Endometrium (tissue), 2 donors: Measurements from ENCODE around the gene ABCB6.
"Not testable (repeated sequence)": the region's sequence is repeated elsewhere in the genome, so short reads cannot be mapped to it uniquely, and the experiment has no call there.

Experiments
- FAIRE-seq: peaks from 2 replicates; lab custom pipeline; 2012; peaks lifted over from hg19 to GRCh38; lab: Jason Lieb, UNC
- donor health status: control.
- donor health status: control.

ABCB6 gene

GRCh38 chr2:219213486-219214071 lies 5.2 kb downstream of the ABCB6 start:
- no peak for FAIRE-seq

DNA sequence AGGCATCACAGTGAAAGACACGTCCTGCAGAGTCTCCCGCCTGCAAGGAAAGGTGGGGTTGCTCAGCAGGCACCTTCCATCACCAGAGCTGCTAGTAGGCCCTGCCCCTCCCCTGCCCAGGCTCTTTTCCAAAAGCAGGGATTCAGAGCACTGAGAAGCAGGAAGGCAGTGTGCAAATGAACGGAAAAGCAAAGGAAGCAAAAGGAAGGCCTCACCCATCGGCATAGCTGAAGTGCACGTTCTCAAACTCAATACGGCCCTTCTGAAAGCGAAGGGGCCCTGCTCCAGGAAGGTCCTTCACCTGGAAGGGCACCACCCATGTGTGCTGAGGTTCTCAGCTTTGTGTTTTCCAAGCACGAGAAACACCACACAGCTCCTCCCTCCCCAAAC lies 5.7 kb downstream of the ABCB6 start:
- no peak for FAIRE-seq

GRCh38 chr2:219210886-219211362 lies 7.8 kb downstream of the ABCB6 start:
- no peak for FAIRE-seq

DNA sequence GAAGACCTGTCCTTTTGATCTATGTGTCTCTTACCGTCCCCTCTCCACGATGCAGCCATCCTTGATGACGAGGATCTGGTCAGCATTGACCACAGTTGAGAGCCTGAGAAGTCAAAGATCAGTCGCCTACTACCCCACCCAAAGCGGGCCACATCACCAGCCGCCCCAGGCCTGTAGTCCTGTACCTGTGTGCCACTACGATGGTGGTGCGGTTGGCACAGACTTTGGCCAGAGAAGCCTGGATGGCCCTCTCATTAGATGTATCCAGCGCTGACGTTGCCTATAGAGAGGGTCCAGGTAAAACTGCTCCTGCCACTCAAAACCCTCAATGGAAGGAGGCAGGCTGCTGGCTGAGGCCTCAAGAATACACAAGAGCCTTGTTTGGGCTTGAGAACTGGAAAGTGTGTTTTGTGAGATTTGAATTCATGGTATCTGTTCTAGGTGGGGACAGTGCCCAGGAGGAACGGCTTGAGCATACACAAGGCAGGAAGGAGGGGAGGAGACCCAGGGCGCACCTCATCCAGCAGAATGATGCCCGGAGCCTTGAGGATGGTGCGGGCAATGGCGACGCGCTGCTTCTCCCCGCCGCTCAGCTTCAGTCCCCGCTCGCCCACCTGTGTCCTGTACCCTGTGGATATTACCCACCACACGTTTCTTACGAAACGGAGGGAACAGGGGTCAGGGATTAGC lies 8.4 kb downstream of the ABCB6 start:
- no peak for FAIRE-seq

DNA sequence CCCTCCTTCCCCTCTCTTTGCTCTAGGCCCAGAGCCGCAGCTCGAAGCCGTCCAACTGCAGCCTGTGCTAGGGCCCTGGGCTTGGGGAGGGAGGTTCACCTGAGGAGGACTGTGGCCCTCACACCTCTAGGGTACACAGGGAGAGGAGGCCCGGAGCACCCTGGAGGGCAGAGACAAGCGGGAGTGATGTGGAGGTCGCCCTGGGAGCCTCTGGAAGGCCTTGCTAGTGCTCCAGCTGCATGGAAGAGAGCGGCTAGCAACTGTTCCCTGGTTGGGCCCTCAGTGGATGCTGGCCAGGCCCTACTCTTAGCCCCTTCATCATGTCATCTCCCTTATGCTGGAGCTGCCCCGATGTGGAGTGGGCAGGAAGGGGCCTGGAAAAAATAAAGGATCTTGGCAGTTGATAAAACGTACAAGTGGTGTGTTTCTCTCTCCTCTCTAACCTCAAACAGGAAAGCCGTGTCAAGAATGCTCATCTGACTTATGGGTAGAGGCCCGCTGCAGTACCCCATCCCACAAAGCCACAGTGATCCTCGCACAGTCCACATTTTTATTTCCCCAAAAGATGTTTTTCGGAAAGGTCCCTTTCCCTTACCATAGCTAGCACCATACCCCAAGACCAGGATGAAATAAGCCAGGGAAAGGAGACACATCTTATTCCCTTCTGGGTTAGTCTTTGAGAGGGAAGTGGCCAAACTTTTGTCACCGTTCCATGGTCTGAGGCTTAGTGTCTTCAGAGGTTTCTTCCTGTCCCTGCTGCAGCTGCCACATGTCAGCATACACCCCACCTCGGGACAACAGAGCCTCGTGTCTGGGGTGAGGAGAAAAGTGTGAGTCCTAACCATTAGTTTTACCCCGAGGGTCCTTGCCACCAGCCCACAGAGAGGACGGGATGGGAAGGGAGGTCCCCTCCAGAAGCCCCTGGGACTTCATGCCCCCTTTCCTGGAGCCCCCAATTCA lies 9.2 kb downstream of the ABCB6 start:
- no peak for FAIRE-seq

DNA sequence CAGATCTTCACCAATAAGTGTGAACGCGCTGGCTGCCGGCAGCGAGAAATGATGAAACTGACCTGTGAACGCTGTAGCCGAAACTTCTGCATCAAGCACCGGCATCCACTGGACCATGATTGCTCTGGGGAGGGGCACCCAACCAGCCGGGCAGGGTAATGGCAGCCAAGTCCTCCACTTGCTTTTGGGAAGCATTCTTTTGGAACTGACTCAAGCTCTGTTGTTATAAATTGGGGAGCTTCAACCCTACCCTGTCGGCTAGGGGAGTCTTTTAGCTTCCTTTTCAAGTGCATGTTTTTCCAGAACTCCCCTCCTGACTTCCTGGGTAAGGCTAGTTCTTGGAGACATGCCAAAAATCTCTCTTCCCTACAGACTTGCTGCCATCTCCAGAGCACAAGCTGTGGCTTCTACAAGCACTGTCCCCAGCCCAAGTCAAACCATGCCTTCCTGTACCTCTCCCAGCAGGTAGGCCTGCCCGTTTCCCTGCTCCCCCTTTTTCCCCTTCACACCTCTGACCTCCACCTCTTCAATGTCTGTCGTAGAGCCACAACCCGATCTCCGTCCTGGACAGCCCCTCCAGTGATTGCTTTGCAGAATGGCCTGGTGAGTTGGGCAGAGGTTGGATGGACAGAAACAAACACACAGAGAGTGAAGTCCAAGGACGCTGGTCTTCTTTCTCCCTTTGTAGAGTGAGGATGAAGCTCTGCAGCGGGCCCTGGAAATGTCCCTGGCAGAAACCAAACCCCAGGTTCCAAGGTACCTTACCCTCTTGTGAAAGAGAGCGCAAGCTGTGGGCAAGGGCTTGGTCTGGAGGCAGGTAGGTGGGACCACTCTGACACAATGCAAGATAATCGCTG lies 10.6 kb downstream of the ABCB6 start:
- no peak for FAIRE-seq

GRCh38 chr2:219207134-219207883 lies 11.4 kb downstream of the ABCB6 start:
- no peak for FAIRE-seq

DNA sequence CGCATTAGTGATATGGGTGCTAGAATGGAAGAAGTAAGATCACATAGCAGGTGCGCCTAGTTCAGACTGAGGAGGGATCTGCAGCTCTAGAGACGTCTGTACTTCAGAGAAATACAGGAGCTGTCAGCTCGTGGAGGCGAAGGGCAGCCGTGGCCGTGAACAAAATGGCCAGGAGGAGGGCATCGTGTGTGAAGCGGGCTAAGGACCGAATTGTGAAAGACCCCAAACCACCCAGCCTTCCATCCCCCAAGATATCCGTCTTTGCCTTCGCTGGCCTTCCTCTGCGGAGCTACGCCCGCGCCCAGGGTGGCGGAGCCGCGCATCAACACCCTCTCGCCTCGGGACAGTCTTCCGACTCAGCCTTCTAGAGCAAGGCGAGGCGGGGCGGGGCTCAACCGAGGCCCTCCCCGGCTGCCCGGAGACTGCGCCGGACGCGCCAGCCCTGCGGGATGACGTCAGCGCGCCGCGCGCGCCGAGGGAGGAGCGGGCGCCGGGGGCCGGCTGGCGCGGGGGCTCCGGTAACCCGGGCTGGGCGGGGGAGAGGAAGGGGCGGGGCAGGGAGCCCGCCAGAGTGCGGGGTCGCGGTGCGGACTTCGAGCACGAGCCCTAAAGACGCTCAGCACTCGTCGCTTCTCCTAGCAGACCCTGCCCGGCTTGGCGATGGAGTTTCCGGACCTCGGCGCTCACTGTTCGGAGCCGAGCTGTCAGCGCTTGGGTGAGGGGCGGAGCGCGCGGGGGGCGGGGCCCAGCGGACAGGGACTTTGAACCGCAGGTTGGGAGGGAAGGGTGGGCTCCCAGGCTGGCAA lies 12.2 kb downstream of the ABCB6 start, which contains the start of gene ZFAND2B:
TSS of gene ZFAND2B (plus strand) at position 455 of the 806 bp plus-strand sequence. CDS start at position 661, 206 bp downstream.
- no peak for FAIRE-seq

DNA sequence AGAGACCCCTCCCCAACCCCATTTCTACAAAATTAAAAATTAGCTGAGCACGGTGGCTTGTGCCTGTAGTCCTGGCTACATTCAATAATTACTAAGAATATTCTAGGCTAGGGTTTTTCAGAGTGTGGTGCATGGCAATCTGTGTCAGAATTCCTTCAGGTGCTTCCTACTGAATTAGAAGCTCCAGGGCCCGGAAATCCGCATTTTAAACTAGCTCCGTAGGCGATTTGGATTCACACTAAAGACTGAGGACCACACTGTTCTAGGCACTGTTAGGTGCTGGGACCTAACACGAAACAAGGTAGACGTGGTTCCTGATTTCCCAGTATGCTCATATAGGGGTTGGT lies 12.8 kb downstream of the ABCB6 start:
- no peak for FAIRE-seq

DNA sequence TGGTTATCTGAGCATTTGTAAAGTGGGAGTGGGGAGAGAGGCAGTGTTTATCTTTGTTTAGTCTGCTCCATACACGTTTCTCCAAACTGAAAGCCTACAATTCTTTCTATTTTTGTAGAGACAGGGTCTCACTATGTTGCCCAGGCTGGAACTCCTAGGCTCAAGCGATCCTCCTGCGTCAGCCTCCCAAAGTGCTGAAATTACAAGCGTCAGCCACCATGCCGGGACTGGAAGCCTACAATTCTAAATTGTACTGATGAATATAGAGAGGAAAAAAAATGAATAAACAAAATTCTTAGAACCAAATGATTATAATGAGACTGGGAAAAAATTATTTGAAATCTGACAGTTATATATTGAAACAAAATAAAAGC lies 13.6 kb downstream of the ABCB6 start:
- FAIRE-seq, result no peak

- FAIRE-seq, result no peak
These were observed 14.2 kb downstream of the ABCB6 start for GRCh38 chr2:219204425-219205164.

DNA sequence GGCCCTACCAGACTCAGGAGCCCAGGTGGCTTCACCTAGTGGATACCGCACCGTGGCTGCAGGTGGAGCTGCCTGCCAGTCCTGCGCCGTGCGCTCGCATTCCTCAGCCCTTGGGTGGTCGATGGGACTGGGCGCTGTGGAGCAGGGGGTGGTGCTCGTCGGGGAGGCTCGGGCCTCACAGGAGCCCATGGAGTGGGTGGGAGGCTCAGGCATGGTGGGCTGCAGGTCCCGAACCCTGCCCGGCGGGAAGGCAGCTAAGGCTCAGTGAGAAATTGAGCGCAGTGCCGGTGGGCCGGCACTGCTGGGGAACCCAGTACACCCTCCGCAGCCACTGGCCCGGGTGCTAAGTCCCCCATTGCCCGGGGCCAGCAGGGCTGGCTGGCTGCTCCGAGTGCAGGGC lies 17.4 kb downstream of the ABCB6 start:
- not testable (repeated sequence) for FAIRE-seq

DNA sequence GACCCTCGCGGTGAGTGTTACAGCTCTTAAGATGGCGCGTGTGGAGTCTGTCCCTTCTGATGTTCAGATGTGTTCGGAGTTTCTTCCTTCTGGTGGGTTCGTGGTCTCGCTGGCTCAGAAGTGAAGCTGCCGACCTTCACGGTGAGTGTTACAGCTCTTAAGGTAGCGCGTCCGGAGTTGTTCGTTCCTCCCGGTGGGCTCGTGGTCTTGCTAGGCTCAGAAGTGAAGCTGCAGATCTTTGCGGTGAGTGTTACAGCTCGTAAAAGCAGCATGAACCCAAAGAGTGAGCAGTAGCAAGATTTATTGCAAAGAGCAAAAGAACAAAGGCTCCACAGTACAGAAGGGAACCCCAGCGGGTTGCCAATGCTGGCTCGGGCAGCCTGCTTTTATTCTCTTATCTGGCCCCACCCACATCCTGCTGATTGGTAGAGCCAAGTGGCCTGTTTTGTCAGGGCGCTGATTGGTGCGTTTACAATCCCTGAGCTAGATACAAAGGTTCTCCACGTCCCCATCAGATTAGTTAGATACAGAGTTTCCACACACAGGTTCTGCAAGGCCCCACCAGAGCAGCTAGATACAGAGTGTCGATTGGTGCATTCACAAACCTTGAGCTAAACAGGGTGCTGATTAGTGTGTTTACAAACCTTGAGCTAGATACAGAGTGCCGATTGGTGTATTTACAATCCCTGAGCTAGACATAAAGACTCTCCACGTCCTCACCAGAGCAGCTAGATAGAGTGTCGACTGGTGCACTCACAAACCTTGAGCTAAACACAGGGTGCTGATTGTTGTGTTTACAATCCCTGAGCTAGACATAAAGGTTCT lies 18.0 kb downstream of the ABCB6 start:
- FAIRE-seq, result not testable (repeated sequence)

- FAIRE-seq, result no peak
These were observed 19.1 kb downstream of the ABCB6 start for GRCh38 chr2:219199470-219200211.

GRCh38 chr2:219198974-219199373 lies 19.8 kb downstream of the ABCB6 start:
- FAIRE-seq, result no peak

DNA sequence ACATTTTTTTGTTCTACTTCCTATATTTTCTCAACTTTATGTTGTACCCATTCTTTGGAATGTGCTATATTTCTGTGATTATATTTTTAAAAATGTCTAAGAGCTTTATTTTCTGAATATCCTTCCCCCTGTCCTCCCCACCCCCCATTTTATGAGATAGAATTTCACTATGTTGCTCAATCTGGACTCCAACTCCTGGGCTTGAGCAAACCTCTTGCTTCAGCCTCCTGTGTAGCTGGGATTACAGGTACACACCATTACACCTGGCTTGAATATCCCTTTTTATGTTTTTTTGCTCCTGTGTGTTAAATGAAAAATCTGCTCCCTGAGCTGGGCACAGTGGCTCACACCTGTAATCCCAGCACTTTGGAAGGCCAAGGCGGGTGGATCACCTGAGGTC lies 21.4 kb downstream of the ABCB6 start:
- no peak for FAIRE-seq

DNA sequence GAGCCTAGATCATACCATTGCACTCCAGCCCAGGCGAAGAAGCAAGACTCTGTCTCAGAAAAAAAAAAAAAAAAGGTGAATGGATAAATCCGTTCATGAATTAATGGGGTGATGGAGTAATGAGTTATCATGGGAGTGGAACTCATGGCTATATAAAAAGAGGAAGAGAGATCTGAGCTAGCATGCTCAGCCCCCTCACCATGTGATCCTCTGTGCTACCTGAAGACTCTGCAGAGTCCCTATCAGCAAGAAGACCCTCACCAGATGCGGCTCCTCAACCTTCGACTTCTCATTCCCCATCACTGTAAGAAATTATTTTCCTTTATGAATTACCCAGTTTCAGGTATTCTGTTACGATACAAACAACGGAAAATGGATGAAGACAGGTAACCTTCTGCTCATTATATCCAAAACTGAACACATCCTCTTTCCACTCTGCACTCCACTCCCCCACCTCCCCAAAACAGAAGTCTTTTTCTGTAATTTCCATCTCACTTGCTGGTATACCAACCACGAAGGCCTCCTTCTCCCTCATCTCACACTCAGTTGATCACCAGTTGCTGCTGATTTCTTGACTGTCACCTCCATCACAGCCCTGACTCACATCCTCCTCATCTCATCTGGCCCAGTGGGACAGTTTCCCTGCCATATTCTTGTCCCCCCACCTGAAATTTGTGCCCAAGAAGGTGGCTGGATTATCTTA lies 31.9 kb downstream of the ABCB6 start:
- FAIRE-seq, result no peak
